Measurements from ENCODE around the gene STK4.
"Not testable (repeated sequence)": the region's sequence is repeated elsewhere in the genome, so short reads cannot be mapped to it uniquely, and the experiment has no call there.

The STK4 gene

GRCh38 chr20:45063107-45063506 is 96.8 kb downstream of the STK4 start:
- not testable (repeated sequence) for H3K4me1 ChIP-seq (ENCODE audit: control insufficient read depth, insufficient read depth, low read length); H3K36me3 ChIP-seq (ENCODE audit: control insufficient read depth, insufficient read depth, low read length); H3K27me3 ChIP-seq (ENCODE audit: control insufficient read depth, insufficient read depth, low read length, poor library complexity, severe bottlenecking); H3K4me3 ChIP-seq (ENCODE audit: insufficient read depth, low read depth, low read length); H3K27ac ChIP-seq (ENCODE audit: insufficient read depth, low read depth, low read length, poor library complexity, severe bottlenecking); H3K9me3 ChIP-seq (ENCODE audit: control insufficient read depth, low read length)
- 94% methylated on average over 2 of the region's 2 CpGs for WGBS, 2 experiments

- Histone ChIP-seq H3K4me1 (ENCODE audit: control insufficient read depth, insufficient read depth, low read length) (no peaks in the 10 kb centered on the region), H3K4me3 (ENCODE audit: insufficient read depth, low read depth, low read length) (no peak overlapping the region), H3K27me3 (ENCODE audit: control insufficient read depth, insufficient read depth, low read length, poor library complexity, severe bottlenecking) (no peaks in the 10 kb centered on the region), H3K9me3 (ENCODE audit: control insufficient read depth, low read length) (no peaks in the 10 kb centered on the region), H3K27ac (ENCODE audit: insufficient read depth, low read depth, low read length, poor library complexity, severe bottlenecking) (no peak overlapping the region), H3K36me3 (ENCODE audit: control insufficient read depth, insufficient read depth, low read length) (peaks cover 3% of the 10 kb centered on the region)
Measured at GRCh38 chr20:45064812-45065211, 98.5 kb downstream of the STK4 start.

DNA sequence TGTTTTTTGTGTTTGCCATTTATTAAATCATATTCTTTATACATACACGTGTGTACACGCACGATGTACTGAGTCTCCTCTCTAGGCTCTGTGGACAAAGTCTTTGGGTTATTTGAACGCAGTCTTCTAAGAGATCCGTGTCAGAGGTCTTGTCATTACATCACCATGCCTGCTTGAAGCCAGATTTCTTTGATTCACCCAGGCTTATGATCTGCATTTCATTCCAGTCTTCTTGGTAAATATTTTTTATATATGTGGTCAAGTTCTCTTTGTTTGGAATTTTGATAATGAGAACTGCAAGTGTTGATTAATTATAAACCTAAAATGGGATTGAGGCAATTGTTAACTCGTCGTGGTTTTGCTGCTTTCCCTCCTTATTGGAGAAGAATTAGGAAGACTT is 100.1 kb downstream of the STK4 start:
- H3K4me1 ChIP-seq (ENCODE audit: control insufficient read depth, insufficient read depth, low read length), result no peaks in the 10 kb centered on the region
- peaks cover 3% of the 10 kb centered on the region for H3K36me3 ChIP-seq (ENCODE audit: control insufficient read depth, insufficient read depth, low read length)
- H3K4me3 ChIP-seq (ENCODE audit: insufficient read depth, low read depth, low read length), result no peak overlapping the region
- no peaks in the 10 kb centered on the region for H3K27me3 ChIP-seq (ENCODE audit: control insufficient read depth, insufficient read depth, low read length, poor library complexity, severe bottlenecking)
- H3K9me3 ChIP-seq (ENCODE audit: control insufficient read depth, low read length), result no peaks in the 10 kb centered on the region
- no peak overlapping the region for H3K27ac ChIP-seq (ENCODE audit: insufficient read depth, low read depth, low read length, poor library complexity, severe bottlenecking)
- 97 to 98% methylated on average over 7 of the region's 7 CpGs for WGBS, 2 experiments

- H3K27me3 ChIP-seq (ENCODE audit: control insufficient read depth, insufficient read depth, low read length, poor library complexity, severe bottlenecking), result no peaks in the 10 kb centered on the region
- no peaks in the 10 kb centered on the region for H3K4me1 ChIP-seq (ENCODE audit: control insufficient read depth, insufficient read depth, low read length)
- H3K9me3 ChIP-seq (ENCODE audit: control insufficient read depth, low read length), result no peaks in the 10 kb centered on the region
- H3K36me3 ChIP-seq (ENCODE audit: control insufficient read depth, insufficient read depth, low read length), result peaks cover 3% of the 10 kb centered on the region
- no peak overlapping the region for H3K27ac ChIP-seq (ENCODE audit: insufficient read depth, low read depth, low read length, poor library complexity, severe bottlenecking)
- H3K4me3 ChIP-seq (ENCODE audit: insufficient read depth, low read depth, low read length), result no peak overlapping the region
- 94 to 96% methylated on average over 4 of the region's 4 CpGs for WGBS, 2 experiments
Measured at GRCh38 chr20:45067087-45067486, 100.8 kb downstream of the STK4 start.

DNA sequence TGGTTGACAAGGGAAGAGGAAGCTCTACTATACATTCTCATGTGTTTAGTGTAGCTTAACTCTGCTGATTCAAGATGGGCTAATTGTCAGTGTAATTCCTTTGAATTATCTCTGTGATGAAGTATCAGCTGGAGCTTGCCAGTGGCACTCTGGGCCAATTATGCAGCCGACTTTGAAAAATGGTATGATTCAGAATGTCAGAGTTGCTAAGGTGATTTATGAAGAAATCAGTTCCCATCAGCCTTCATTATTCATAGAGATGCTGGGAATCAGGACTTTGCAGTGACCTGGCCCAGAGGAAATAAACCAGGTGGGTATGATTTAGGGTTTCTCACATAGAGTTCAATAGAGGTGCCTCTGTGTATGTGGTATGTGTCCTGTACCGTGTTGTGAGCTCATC is 101.2 kb downstream of the STK4 start:
- WGBS, 2 experiments, result 93 to 98% methylated on average over 1 to 2 of the region's 2 CpGs
- Histone ChIP-seq H3K4me3 (ENCODE audit: insufficient read depth, low read depth, low read length) (no peak overlapping the region), H3K4me1 (ENCODE audit: control insufficient read depth, insufficient read depth, low read length) (no peaks in the 10 kb centered on the region), H3K9me3 (ENCODE audit: control insufficient read depth, low read length) (no peaks in the 10 kb centered on the region), H3K36me3 (ENCODE audit: control insufficient read depth, insufficient read depth, low read length) (peaks cover 3% of the 10 kb centered on the region), H3K27ac (ENCODE audit: insufficient read depth, low read depth, low read length, poor library complexity, severe bottlenecking) (no peak overlapping the region), H3K27me3 (ENCODE audit: control insufficient read depth, insufficient read depth, low read length, poor library complexity, severe bottlenecking) (no peaks in the 10 kb centered on the region)

GRCh38 chr20:45069261-45069660 is 102.9 kb downstream of the STK4 start:
- H3K4me3 ChIP-seq (ENCODE audit: insufficient read depth, low read depth, low read length), result no peak overlapping the region
- no peaks in the 10 kb centered on the region for H3K9me3 ChIP-seq (ENCODE audit: control insufficient read depth, low read length)
- H3K27ac ChIP-seq (ENCODE audit: insufficient read depth, low read depth, low read length, poor library complexity, severe bottlenecking), result no peak overlapping the region
- H3K4me1 ChIP-seq (ENCODE audit: control insufficient read depth, insufficient read depth, low read length), result no peaks in the 10 kb centered on the region
- H3K36me3 ChIP-seq (ENCODE audit: control insufficient read depth, insufficient read depth, low read length), result peaks cover 3% of the 10 kb centered on the region
- H3K27me3 ChIP-seq (ENCODE audit: control insufficient read depth, insufficient read depth, low read length, poor library complexity, severe bottlenecking), result no peaks in the 10 kb centered on the region
- 67% methylated on average over 1 of the region's 1 CpG; no CpG with 5 or more reads in 1 of the 2 experiments for WGBS, 2 experiments

- peaks cover 3% of the 10 kb centered on the region for H3K36me3 ChIP-seq (ENCODE audit: control insufficient read depth, insufficient read depth, low read length)
- no peak overlapping the region for H3K27ac ChIP-seq (ENCODE audit: insufficient read depth, low read depth, low read length, poor library complexity, severe bottlenecking)
- no peaks in the 10 kb centered on the region for H3K27me3 ChIP-seq (ENCODE audit: control insufficient read depth, insufficient read depth, low read length, poor library complexity, severe bottlenecking)
- no peak overlapping the region for H3K4me3 ChIP-seq (ENCODE audit: insufficient read depth, low read depth, low read length)
- 96% methylated on average over 6 of the region's 6 CpGs for whole genome bisulfite sequencing, 2 experiments
- no peaks in the 10 kb centered on the region for H3K4me1 ChIP-seq (ENCODE audit: control insufficient read depth, insufficient read depth, low read length)
- H3K9me3 ChIP-seq (ENCODE audit: control insufficient read depth, low read length), result no peaks in the 10 kb centered on the region
Measured at GRCh38 chr20:45070932-45071632, 104.8 kb downstream of the STK4 start.

- H3K36me3 ChIP-seq (ENCODE audit: control insufficient read depth, insufficient read depth, low read length), result peaks cover 3% of the 10 kb centered on the region
- H3K27me3 ChIP-seq (ENCODE audit: control insufficient read depth, insufficient read depth, low read length, poor library complexity, severe bottlenecking), result no peaks in the 10 kb centered on the region
- 97 to 100% methylated on average over 1 of the region's 1 CpG for WGBS, 2 experiments
- H3K9me3 ChIP-seq (ENCODE audit: control insufficient read depth, low read length), result no peaks in the 10 kb centered on the region
- H3K4me3 ChIP-seq (ENCODE audit: insufficient read depth, low read depth, low read length), result no peak overlapping the region
- no peak overlapping the region for H3K27ac ChIP-seq (ENCODE audit: insufficient read depth, low read depth, low read length, poor library complexity, severe bottlenecking)
- no peaks in the 10 kb centered on the region for H3K4me1 ChIP-seq (ENCODE audit: control insufficient read depth, insufficient read depth, low read length)
Measured at GRCh38 chr20:45072066-45072465, 105.8 kb downstream of the STK4 start.

DNA sequence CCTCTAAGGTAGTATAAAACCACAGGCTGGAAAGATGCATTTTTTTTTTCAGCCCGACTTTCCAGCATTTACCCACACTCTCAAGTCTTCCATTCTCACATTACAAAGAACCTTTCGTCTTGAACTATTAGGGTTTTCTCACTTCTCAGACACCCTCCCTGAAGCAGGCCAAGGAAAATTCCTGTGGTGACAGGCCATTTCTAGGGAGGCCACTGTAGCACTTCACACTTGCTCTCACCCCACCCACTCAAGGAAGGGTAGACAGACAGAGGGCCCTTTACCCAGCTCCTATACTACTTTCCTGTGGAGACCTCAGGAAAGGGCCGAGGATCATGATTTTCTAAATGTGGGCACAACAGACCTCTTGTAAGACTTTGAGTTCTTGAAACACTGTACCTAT is 106.9 kb downstream of the STK4 start:
- no peaks in the 10 kb centered on the region for H3K4me1 ChIP-seq (ENCODE audit: control insufficient read depth, insufficient read depth, low read length)
- no peak overlapping the region for H3K27ac ChIP-seq (ENCODE audit: insufficient read depth, low read depth, low read length, poor library complexity, severe bottlenecking)
- no peaks in the 10 kb centered on the region for H3K36me3 ChIP-seq (ENCODE audit: control insufficient read depth, insufficient read depth, low read length)
- no peak overlapping the region for H3K4me3 ChIP-seq (ENCODE audit: insufficient read depth, low read depth, low read length)
- no peaks in the 10 kb centered on the region for H3K9me3 ChIP-seq (ENCODE audit: control insufficient read depth, low read length)
- H3K27me3 ChIP-seq (ENCODE audit: control insufficient read depth, insufficient read depth, low read length, poor library complexity, severe bottlenecking), result no peaks in the 10 kb centered on the region
- 93 to 95% methylated on average over 3 of the region's 3 CpGs for WGBS, 2 experiments

DNA sequence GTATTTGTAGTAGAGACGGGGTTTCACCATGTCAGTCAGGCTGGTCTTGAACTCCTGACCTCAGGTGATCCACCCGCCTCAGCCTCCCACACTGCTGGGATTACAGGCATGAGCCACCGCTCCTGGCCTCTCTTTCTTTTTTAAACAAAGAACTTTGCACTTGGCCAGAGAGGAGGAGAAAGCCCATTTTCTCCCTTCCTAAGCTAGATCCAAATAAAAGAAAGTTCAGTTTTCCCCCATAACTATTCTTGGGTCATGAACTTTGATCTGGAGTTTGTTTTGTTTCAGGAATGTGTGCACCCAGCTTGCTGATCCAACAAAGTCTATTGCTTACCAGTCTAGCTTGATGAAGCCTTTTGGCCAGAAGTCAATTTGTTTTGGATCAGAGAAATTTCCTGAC is 111.2 kb downstream of the STK4 start:
- no peak overlapping the region for H3K4me3 ChIP-seq (ENCODE audit: insufficient read depth, low read depth, low read length)
- 93 to 96% methylated on average over 3 of the region's 3 CpGs for WGBS, 2 experiments
- H3K9me3 ChIP-seq (ENCODE audit: control insufficient read depth, low read length), result no peaks in the 10 kb centered on the region
- peaks cover 16% of the 10 kb centered on the region for H3K36me3 ChIP-seq (ENCODE audit: control insufficient read depth, insufficient read depth, low read length)
- no peaks in the 10 kb centered on the region for H3K27me3 ChIP-seq (ENCODE audit: control insufficient read depth, insufficient read depth, low read length, poor library complexity, severe bottlenecking)
- H3K27ac ChIP-seq (ENCODE audit: insufficient read depth, low read depth, low read length, poor library complexity, severe bottlenecking), result no peak overlapping the region
- H3K4me1 ChIP-seq (ENCODE audit: control insufficient read depth, insufficient read depth, low read length), result no peaks in the 10 kb centered on the region
